NCI-H226 (cell line): Measurements from ENCODE around the gene IFNK.

Source experiments
- DNase-seq: peaks from one replicate; pipeline ENCODE4 v3.0.0-alpha.2; 2015

Gene IFNK

DNA sequence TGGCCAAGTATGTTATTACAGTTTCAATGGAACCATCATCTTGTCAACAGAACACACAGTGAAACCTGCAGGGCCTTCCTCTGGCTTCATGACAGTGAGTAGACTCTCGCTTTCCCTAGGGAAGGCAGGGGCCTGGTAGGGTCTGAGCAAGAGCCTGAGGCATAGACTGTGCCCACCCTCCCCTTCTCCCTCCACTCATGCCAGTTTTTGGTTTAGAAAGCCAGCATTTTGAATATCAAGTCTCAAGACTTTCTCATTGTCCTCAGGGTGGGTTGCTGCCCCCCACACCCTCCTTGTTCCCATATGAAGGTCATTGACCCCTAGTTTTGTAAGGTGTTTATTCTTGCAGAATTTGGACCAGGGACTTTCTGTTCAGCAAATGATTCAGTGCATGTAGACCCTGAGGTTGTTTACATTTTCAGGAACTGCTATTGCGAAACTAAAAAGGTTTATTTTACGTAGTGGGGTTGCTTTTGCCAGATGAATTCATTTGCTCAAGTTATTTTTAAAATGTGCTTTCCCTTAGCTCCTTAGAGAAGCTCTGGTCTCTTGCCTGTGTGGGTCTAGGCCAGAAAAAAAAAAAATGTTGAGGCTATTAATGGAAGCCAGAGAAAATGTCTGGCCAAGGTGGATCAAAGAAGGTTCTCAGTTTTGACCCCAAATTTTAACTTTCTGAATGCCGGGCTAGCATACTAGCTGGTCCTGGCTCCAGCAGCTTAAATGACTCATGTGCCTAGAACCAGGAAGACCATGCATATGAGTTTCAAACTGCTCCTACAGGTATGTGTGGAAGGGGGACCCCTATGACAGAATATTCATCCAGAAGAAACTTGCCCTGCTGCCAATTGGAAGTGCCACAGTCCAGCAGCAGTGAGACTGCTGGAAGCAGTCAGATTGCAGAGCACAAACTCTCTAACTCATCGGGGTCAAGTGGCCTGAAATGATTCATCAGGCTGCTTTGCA lies 15.7 kb downstream of the IFNK start:
- peak; percentile 3 for DNase-seq

DNA sequence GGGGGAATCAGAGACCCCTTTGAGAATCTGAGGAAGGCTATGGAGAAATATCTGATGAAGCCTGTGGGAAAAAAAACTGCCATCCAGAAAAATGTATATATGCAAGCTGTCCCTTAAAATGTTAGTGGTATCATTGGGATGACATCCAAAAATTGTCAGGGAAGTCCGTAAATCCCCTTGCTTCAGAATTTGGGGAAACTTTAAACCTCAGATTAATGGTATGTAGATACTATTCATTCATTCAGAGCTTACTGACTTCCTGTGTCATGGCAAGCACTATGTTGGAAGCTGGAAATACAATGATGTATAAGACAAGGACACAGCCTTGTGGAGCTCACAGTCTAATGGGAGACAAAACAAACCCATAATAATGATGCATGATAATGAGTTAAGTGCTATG lies 16.4 kb downstream of the IFNK start:
- DNase-seq, result no peak

DNA sequence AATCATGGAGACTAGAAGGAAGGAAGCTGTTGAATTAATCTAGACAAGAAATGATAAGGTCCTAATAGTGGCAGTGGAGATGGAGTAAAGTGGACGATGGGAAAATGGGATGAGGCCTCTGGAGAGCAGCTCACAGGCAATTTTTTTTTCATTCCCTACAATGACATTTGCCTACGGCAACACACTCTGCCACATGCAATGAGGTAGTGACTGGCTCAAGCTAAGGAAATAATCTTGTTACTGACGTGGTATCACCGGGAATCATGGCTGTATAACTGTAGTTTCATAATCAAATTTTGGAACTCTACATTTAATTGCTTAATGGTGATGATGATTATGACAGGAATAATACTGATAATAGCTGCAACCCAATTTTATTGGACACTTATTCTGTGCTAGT lies 17.6 kb downstream of the IFNK start:
- no peak for DNase-seq

DNA sequence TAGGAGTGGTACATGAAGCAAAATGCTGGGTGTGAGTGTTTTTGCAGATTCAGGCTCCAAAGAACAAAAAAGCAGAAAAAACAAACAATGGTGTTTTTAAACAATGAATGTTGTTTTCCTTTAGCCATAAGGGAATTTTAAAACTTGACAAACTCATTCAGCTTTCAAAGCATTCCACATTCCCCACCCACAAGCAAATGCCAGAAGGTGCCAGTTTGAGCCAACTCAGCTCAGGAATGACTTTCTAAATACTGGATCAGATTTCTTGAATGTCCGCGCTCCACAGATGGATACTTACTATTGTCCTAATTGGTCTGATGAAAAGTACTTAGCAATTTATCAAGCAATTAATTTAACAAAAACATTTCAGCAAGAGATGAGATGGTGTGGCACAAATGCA lies 18.4 kb downstream of the IFNK start:
- DNase-seq, result no peak

DNA sequence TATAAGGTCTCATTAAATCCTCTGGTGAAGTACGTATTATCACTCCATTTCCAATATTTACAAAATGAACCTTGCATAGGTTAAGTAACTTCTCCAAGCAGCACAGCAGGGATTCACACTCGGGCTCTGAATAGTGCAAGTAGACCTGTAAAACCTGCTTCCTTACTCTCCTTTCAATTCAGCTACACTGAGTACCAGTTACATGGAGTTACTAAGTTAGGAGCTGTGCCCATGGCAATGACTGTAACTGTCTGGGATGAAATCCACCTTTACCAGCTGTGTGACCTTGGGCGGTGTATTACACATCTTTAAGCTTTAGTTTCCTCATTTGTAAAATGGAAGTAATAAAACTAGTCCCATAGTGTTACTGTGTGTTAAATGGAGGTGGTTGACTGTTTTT lies 21.4 kb downstream of the IFNK start:
- DNase-seq, result no peak

DNA sequence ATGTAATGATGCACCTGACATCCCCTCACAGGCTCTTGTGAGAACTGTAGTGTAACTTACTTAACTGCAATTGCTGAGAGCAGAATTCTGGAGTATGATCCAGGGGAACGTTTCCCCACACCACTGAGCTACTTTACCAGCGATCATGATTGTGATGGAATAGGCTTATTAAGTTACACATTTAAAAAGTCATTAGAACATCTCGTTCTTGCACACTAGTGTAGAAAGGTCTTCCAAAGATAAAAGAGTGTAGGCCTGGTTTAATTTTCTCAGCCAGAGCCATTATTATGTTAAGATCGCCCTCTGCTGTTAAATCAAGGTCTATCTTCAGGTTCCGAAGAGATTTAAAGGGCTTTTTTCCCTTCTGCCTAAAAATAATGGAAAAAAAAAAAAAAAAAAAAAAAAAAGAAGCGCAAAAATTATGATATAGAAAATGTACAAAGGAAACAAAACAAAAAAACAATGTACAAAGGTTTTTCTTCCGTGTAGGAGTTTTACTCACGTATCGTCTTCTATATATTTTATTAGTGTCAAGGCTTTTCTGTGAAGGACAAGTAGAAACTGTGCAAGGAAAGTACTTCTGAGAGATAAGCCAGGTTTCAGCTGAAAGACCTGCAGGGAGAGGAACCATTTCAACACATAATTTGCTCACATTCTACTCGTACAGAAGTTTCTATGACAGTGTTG lies 24.1 kb downstream of the IFNK start:
- DNase-seq, result no peak

DNA sequence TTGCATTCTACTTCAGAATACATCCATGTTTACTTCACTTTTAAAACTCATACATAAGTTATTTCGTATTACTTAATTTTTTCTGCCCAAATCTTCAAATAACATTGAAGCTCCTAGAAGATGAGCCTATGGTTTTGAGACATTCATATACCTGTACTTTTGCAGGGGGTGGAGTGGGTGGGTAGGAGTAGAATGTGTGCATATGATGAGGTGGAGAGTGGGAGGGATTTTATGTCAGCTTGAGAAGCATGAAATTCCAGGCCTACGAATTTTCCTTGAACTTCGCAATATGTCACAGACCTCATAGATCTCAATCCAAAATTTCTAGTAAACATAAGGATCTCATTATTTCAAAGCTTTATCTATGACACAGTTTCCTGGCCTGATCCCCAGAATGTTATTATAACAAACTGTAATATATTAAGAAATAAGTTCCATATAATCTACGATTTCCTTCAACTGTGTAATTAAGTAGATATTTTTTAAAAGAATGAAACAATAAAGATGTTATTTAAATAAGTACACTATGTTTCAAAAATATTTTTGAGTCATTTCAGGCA lies 25.2 kb downstream of the IFNK start:
- DNase-seq, result no peak

DNA sequence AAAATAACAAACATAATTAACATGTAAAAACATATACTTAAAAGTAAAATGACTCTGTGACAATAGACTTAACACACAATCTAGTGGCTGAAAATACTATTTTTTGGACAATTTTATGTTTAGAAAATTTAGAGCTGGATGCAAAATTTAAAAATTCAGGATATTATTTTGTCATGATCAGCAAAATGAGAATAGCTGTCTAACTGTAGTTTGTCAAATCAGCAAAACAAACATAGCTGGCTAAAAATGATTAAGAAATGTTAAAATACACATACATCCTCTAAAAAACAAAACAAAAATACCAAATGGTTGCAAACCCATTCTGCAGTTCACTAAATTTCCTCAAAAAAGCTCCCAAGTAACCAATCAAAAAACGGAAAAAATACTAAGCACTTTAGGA lies 30.6 kb downstream of the IFNK start:
- no peak for DNase-seq

DNA sequence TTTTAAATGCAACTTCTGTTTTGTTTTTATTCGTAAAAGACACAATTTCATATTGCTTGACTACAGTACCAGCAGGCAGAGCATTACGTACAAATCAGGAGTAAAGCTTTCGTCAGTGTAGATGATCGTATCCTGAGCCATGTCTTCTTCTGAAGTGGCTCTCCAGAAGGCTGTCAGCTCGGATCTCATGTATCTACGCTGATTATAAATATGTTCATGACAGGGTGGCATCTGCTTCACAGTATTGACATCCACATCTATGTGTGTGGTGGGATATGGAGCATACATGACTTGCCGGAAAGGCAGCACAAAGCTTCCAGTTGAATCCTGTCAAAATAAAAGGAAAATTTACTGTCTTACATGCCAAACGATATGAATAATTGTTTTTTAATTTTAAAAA lies 32.4 kb downstream of the IFNK start:
- no peak for DNase-seq

DNA sequence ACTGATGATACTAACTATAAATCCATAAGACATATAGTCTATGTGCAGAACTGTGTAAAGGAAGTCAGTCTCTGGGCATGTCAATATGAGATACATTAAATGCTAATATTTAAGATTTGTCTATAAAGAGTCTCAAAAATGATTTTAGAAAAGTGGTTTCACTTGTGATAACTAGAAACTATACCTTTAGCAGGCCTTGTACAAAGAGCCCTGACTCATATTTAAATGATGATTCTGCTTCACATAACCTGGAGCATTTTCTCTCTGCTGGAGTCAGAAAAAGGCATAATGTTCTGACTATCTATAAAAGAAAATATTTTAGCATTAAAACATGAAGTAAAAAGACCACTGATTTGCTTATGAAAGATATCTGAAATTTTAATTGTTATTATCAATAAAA lies 34.2 kb downstream of the IFNK start:
- no peak for DNase-seq

DNA sequence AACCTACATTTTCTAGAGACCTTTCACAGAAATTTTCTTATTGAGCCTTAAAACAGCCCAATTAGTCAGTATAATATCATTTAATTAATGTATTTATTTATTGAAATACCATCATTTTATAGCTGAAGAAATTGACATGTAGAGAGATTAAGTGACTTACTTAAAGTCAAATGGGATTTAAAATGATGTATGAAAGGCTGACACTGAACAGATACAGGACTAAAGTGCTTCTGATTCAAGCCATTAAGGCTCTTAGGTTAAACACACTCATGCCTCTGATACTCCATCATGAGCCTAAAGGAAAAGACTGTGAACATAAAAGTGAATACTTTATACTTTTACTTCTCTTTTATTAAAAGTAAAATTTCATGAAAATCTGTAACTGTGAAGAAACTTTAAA lies 36.4 kb downstream of the IFNK start:
- no peak for DNase-seq

DNA sequence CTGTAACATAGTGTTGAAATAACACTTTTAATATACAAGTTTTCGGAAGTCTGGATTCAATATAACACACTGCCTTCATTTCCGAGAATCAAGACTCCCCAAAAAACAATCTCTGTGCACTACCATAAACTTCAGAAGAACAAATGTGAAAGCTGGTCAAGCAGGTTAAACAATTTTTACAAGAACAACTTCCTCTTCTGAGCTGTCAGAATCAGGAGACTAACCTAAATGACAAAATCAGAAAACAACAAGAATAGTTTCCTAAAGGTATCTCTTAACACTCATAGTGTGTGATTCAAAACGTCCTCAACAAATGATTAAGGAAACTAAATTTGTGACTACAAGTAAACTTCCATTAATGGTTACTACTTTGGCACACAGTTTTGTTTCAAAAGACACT lies 37.6 kb downstream of the IFNK start:
- no peak for DNase-seq

DNA sequence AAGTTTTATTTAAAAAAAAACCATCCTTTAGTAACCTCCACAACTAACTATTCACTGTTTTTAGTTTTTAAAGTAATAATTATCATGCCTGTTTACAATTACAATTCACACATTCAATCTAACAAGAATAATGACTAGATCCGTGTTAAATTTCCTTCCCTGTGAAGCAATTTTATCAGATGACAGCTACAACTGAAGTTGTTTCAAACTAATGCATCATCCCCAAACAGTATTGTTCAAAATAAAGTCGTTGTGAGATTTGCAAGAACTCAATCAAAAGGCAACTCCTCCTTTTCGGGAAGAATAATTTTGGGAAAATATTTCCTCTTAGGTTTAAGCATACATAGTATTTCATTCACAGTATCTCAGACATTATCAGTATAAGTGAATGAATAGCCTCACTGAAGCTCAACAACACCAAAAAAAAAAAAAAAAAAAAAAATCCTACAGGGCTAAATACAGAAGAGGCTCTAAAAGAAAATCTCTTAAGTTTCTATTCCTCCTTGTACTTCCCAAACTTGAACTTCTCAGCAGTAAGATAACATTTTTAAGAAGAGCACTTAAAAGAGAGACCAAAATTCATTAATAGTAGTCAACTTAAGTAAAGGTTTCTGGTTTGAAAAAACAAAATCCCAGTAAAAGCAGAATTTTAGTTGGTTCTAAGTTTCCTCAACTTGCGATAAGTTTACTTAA lies 39.8 kb downstream of the IFNK start:
- DNase-seq, result no peak

DNA sequence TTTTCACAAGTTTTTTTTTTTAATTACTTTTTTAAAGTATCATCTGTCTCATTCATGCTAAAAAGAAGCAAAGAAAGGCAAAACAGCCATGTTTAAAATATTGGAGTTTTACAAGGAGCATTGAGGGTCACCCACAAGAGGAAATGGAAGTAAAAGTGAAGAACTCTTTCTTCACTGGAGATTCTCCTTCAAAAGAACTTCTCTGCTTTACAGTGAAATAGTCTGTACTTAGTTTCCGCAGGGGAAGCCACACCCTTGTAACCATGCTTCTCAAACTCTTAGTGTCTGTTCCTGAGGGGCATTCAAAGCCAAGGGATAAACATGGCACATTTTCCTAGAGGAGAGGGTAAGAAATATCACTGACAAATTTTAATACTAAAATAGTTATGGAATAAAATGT lies 40.6 kb downstream of the IFNK start:
- no peak for DNase-seq

DNA sequence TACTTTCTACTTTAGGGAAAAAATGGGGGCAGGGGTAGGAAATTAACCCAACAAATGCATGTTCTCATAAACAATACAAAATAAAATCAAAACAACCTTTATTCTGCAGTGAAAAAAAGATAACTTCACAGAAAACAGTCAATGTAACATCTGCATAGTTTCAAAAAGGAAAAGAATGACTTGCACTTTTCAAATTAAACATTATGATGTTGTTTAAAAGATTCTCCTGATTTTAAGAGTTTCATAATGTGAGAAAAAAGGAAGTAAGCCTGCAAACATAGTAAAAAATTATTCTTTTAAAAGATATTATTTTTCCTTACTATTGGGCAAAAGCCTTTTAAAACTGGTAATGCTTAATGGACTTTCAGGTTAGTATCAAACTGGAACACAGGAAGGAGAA lies 41.6 kb downstream of the IFNK start:
- no peak for DNase-seq

DNA sequence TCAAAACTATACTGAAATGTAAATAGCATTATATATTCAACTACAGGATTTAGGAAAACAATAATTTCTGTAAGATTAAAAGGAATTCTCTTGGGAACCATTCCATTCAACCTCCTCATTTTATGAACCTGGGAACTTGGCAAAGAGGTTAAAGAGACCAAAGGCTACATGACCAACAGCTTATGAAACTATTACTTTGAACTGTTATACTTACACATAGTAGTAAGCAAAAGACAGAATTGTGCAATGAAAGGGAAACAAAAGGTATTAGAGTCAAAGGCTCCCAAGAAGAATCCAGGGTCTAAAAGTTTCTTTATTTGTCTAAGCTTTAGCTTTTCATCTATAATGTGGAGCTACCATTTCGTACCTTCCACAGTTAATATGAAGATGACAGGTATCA lies 42.0 kb downstream of the IFNK start:
- no peak for DNase-seq

DNA sequence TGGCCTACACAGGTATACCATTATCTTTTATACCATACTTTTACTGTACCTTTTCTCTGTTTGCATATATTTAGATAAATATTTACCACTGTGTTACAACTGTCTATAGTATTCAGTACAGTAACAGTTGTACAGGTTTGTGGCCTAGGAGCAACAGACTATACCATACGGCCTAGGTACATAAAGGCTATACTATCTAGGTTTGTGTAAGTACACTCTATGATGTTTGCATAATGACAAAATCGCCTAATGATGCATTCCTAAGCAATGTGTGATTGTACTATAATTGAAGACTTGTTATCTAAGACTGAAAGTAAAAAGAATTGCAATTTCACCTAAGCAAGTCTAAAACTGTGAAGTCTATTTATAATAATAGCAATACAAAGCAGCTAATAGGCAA lies 45.3 kb downstream of the IFNK start:
- DNase-seq, result no peak

DNA sequence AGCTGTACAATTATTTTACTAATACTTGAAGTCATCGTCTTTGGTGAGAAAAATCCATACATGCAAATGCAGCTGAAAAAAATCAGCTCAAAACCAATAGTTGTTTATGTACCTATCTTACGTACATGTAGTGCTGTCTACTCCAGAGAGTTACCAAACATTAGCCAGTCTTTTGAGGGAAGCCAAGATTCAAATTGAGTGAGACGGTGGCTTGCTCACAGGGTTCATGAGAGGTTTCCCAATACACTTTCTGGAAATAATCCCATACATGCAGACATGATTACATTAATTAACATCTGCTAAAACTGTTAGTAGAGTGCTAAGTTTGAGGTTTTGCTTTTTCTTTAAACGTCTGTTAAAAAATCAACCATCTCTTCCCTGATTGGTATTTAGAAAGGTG lies 46.9 kb downstream of the IFNK start:
- DNase-seq, result no peak

DNA sequence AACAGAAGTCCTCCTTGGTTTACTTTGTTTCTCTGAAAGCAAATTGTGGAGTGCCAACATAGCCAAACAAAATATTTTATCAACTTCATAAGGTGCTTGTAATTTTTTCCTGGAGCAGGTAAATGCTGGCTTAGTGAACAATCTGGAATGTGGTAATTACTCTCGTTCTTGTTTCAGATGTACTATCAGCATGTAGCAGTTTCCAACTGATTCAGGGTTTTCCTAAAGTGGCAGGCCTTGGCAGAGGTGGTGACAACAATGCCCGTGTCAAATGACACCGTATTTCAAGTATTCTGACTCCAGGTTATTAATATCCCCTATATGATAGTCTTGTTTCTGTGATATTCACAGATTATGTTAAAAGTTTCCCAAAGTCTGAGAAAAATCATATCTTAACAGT lies 48.0 kb downstream of the IFNK start:
- no peak for DNase-seq

DNA sequence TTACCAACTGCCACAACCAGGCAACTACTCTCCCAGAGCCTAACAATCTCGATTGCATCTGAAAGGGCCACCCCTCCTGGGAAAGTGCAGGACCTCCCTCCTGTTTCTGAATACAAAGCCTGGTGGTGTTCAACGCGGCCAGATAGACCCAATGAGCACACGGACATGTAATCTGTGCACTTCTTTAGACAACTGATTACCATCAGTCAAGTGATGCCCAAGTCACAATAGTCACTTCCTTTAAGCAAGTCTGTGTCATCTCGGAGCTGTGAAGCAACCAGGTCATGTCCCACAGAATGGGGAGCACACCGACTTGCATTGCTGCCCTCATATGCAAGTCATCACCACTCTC lies 48.5 kb downstream of the IFNK start:
- no peak for DNase-seq

DNA sequence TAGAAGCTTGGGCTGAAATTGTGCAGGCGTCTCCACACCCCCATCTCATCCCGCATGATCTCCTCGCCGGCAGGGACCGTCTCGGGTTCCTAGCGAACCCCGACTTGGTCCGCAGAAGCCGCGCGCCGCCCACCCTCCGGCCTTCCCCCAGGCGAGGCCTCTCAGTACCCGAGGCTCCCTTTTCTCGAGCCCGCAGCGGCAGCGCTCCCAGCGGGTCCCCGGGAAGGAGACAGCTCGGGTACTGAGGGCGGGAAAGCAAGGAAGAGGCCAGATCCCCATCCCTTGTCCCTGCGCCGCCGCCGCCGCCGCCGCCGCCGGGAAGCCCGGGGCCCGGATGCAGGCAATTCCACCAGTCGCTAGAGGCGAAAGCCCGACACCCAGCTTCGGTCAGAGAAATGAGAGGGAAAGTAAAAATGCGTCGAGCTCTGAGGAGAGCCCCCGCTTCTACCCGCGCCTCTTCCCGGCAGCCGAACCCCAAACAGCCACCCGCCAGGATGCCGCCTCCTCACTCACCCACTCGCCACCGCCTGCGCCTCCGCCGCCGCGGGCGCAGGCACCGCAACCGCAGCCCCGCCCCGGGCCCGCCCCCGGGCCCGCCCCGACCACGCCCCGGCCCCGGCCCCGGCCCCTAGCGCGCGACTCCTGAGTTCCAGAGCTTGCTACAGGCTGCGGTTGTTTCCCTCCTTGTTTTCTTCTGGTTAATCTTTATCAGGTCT lies 49.0 kb downstream of the IFNK start, which contains the start of gene C9orf72:
C9orf72 (minus strand) TSS at position 564 of the 716 bp plus-strand sequence. CDS start 6,361 bp downstream, outside the sequence.
- peak; percentile 23 for DNase-seq
